22Rv1 (cell line): ENCODE measurements around the gene CCNL2.

Experiments used
- H3K27ac ChIP-seq: fragments of 450-650 bp; 2 replicates; pipeline ENCODE4 v1.5.1; 2017
- ZFX ChIP-seq: fragments of 450-650 bp; IDR thresholded peaks from 2 replicates; pipeline ENCODE4 v1.6.1; 2017; ENCODE audit warnings: antibody characterized with exemption, borderline replicate concordance
- TF ChIP-seq, protein P1 (sequence below): fragments of 450-650 bp; IDR thresholded peaks from 2 replicates; pipeline ENCODE4 v1.5.1; 2017; ENCODE audit warnings: mild to moderate bottlenecking

Gene CCNL2

DNA sequence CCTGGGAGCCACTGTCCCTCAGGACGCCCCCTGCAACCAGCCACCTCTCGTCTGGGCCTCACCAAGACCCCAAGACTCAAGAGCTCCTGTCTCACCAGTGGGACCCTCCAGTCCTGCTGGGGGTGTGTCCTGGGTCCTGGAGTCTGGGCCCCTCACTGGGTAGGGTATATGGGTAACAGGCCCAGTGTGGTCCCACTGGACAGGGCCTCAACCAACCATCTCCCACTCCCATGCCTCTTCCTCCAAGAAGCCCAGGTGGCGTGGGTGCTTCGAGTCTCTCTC is 35.6 kb upstream of the CCNL2 start:
- no peak for TF ChIP-seq ZFX
- TF ChIP-seq, protein P1, sequence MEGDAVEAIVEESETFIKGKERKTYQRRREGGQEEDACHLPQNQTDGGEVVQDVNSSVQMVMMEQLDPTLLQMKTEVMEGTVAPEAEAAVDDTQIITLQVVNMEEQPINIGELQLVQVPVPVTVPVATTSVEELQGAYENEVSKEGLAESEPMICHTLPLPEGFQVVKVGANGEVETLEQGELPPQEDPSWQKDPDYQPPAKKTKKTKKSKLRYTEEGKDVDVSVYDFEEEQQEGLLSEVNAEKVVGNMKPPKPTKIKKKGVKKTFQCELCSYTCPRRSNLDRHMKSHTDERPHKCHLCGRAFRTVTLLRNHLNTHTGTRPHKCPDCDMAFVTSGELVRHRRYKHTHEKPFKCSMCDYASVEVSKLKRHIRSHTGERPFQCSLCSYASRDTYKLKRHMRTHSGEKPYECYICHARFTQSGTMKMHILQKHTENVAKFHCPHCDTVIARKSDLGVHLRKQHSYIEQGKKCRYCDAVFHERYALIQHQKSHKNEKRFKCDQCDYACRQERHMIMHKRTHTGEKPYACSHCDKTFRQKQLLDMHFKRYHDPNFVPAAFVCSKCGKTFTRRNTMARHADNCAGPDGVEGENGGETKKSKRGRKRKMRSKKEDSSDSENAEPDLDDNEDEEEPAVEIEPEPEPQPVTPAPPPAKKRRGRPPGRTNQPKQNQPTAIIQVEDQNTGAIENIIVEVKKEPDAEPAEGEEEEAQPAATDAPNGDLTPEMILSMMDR, result no peak

DNA sequence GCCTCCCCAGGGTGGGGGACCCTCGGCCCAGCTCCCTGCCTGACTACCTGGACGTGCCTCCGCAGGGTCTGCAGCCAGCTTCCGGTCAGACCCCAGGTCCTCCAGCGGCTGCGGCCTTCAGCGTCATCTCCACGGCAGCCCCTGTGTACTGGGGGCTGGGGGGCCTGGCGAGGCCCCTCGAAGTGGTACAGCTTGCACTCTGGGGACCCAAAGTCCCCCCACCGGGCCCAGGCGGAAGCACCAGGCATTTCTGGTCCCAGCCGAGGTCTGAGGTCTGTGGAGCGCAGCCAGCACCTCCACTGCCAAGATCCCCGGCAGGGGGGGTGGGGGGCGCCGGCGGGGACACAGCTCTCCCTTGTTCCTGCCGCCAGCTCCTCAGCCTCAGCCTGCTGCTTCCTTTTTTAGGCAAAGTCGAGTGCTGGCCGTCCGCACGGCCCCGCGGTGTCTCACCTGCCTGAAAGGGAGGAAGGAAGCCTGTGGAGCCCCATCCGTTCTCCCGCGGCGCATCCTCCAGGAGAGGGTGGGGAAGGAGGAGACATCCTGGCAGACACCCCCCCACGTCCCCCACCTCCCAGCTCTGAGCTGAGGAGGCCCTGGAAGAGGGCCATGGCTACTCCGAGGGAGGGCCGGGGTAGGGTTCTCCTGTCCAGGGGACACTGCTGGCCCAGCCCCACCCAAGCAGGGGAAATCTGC is 35.1 kb upstream of the CCNL2 start:
- TF ChIP-seq, protein P1, result no peak
- TF ChIP-seq ZFX, result no peak
- H3K27ac ChIP-seq, result no peak overlapping the region

More for the DNA sequence above, 35.6 kb upstream of the CCNL2 start:
- no peak overlapping the region for H3K27ac ChIP-seq

DNA sequence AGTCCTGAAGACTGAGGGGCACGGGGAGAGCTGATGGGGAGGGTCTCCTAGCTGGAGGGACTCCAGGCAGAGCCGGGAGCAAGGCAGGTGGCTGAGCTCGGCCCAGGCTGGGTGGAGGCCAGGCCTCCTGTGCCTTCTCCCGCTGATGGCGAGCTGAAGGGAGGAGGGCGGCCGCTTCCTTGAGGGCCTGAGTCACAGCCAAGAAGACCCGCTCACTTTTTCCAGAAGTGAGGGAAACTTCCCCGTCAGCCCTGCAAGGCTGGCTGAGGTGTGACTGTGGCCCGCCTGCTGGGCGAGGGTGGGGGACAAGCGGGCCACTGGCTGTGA is 34.6 kb upstream of the CCNL2 start:
- TF ChIP-seq, protein P1, result no peak
- no peak for TF ChIP-seq ZFX
- H3K27ac ChIP-seq, result no peak overlapping the region

DNA sequence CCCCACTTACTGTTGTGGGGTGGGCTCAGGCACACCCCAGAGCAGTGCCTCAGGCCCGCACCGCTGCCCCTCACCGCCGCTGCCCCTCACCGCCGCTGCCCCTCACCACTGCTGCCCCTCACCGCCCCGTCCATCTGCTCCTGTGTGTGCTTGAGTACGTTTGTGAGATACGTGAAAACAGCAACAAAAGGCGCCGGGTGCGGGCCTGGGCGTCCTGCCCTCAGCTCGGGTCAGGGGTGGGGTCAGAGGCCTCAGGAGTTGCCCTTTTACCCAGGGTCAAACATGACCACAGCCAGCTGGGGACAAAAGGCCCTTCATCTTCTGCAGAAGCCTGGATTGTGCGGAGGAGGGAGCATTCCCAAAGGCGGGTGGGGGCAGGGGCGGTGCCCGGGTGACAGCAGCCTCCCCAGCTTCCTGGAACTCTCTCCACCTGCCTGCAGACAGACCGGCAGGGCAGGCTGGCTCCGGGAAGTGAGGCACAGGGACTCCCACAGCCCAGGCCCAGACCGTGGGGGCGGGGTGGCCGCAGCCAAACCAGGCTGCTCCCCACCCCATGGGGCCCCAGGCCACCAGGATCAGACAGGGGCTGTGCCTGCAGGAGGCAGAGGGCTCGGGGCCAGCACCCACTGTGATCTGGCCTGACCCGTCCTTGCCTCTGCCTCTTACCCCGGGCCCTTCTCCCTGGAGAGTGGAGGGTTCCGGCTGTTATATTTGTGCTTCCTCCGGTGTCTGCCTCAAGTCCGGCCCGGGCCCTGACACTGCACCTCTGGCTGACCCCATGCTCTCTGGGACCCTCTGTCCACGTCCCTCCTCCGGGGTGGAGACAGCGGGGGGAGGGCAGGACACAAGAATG is 34.0 kb upstream of the CCNL2 start:
- TF ChIP-seq, protein P1, result no peak
- no peak for TF ChIP-seq ZFX
- no peak overlapping the region for H3K27ac ChIP-seq

DNA sequence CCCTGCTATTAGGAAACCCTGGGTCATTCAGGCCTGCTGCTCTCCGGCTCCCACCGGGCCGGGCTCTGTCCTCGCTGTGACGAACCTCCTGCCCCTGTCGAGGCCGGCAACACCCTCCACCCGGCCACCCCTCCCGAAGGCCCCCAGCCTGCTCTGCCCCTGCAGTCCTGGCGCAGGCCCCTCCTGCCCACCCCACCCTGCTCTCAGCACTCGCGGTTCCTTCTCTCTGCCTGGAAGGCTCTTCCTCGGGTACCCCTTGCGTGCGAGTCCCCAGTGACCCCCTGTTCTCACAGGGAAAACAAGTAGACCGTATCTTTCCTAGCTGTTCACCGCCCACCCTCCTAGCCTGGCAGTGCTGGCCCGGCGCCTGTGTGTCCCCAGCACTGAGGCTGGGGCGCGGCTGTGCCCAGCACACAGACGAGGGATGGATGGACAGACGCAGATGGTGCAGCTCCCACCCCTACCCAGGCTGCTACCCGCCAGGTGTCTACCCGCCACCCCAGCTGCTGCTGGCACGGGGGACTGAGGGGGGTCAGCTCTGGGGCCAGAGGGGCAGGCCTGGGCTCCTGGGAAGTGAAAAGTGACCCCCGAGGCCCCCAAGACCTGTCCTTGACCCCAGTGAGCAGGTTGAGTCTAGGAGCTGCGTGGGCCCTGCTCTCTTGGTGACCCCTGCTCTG is 33.3 kb upstream of the CCNL2 start:
- no peak overlapping the region for H3K27ac ChIP-seq
- TF ChIP-seq ZFX, result no peak
- TF ChIP-seq, protein P1, result no peak

DNA sequence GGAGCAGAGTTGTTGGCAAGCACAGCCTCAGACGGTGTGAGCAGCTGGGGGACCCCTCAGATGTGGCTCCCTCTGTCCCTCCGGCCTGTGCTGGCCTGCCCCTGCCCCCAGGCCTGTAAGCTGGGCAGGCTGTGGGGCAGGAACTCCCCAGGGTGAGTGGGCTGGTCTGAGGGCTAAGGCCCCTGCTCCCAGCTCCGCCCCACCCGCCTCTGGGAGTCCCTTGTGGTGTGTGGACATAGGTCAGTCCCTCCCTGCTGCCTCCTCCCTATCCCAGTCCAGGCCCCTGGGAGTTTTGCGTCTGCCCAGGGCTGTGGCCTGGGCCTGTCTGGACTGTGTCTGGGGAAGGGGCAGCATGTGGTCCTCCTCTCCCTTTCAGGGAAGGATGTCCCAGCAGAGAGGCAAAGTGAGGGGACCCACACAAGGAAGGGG is 32.7 kb upstream of the CCNL2 start:
- H3K27ac ChIP-seq, result no peak overlapping the region

More for the DNA sequence above, 32.7 kb upstream of the CCNL2 start:
- TF ChIP-seq, protein P1, result no peak
- TF ChIP-seq ZFX, result no peak
